Fibroblast of the aortic adventitia (primary cell): ENCODE data around the gene KCNJ15. TPM values are rescaled to one million over a fixed set of nuclear protein-coding genes. Genes with fewer than 3 reads are reported as not detected.

Source experiments
- DNase-seq: peaks from one replicate; pipeline ENCODE4 v3.0.0-alpha.2; 2010; ENCODE audit warnings: low read depth
- H3K4me3 ChIP-seq: 2 replicates; pipeline ENCODE4 v1.5.1; 2011; ENCODE audit warnings: low read depth, mild to moderate bottlenecking, control low read depth, low read length, moderate library complexity
- total RNA-seq: library from RNA; depleted of rRNA; stranded (reverse); fragments of >200 nt; gene quantifications from 2 replicates; pipeline ENCODE4 v1.2.3, GENCODE V29; 2012; ENCODE audit warnings: low replicate concordance
- TF ChIP-seq, protein P1 (sequence below): IDR thresholded peaks from 2 replicates; pipeline ENCODE4 v1.5.1; 2011; ENCODE audit warnings: mild to moderate bottlenecking, low read length, control low read depth, inconsistent platforms; ENCODE audit not compliant: insufficient read depth

The KCNJ15 gene
- total RNA-seq, 1 donor = 0.36 TPM

DNA sequence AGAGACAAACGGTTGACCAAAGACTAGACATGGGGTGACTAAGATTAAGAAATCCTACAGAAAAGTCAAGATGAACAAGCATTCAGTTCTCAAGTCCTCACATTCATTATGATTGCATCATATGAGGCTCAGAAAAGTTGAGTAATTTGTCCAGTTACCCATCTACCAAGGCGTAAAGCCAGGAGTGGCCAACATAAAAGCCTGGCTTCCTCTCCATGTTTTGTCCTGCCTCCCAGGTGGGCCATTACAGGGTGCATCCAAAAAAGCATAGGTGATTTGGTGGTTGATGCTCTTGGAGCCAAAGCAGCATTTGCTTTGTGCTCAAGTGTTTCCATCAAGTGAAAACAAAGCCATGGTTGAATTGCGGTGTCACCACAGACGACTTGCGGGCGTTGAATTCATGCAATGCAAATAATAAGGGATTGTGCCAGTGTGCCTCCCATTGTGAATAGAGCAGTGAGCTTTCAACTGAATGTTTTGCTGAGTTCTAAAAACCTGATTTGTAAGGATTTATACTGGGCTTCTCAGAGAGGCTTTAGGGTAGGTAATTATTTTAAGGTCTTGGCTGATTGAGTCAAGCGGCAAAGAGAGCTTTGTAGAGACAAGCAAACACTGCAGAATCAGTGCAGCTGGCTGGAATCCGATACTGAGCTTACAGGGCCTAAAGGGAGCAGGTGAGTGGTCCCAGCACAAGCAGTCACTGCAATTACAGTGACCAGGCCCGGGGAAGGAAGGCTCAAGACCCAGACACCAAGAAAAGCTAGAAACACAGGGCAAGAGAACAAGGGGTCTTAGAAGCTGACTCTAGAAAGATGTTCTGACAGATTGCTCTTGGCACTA lies 54.1 kb downstream of the KCNJ15 start:
- TF ChIP-seq, protein P1, sequence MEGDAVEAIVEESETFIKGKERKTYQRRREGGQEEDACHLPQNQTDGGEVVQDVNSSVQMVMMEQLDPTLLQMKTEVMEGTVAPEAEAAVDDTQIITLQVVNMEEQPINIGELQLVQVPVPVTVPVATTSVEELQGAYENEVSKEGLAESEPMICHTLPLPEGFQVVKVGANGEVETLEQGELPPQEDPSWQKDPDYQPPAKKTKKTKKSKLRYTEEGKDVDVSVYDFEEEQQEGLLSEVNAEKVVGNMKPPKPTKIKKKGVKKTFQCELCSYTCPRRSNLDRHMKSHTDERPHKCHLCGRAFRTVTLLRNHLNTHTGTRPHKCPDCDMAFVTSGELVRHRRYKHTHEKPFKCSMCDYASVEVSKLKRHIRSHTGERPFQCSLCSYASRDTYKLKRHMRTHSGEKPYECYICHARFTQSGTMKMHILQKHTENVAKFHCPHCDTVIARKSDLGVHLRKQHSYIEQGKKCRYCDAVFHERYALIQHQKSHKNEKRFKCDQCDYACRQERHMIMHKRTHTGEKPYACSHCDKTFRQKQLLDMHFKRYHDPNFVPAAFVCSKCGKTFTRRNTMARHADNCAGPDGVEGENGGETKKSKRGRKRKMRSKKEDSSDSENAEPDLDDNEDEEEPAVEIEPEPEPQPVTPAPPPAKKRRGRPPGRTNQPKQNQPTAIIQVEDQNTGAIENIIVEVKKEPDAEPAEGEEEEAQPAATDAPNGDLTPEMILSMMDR = no peak
- H3K4me3 ChIP-seq = no peak overlapping the region
- peak; percentile 76 for DNase-seq

DNA sequence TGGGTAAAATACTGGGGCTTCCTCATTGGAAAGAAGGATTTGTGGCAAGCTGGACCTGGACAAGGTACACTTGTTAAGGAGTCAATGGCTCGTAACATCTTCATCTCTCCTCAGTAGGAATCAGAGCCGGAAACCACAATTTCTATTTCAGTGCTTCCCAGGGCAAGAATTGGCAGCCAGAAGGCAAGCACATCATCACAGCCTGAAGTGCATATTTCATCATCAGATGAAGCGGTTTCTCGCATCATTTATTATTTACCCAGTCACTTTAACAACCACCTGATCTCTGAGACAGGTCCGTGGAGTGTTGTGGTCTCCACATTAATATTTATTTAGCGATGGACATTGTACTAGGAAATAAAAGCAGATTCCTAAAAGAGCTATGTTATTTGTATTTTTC lies 55.0 kb downstream of the KCNJ15 start:
- H3K4me3 ChIP-seq = no peak overlapping the region
- TF ChIP-seq, protein P1 = no peak
- no peak for DNase-seq

DNA sequence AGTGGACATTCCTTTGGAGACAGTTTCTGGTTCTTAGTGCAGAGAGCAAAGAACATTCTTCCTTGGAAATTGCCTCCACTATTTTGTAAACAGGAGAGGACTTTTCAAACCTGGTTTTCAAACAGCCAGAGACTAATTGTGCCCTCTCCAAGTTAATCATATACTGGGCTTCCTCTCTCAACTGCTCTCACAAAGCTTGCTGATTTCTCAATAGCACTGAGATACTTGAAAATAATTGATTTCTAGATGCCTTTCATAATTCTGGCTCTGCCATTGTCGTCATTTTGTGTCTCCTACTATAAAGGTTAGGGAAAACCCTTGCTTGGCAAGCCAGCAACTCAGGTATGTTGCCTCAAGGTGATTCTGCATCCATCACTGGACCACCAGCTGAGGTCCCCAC lies 56.0 kb downstream of the KCNJ15 start:
- H3K4me3 ChIP-seq = no peak overlapping the region
- no peak for DNase-seq
- TF ChIP-seq, protein P1 = no peak

DNA sequence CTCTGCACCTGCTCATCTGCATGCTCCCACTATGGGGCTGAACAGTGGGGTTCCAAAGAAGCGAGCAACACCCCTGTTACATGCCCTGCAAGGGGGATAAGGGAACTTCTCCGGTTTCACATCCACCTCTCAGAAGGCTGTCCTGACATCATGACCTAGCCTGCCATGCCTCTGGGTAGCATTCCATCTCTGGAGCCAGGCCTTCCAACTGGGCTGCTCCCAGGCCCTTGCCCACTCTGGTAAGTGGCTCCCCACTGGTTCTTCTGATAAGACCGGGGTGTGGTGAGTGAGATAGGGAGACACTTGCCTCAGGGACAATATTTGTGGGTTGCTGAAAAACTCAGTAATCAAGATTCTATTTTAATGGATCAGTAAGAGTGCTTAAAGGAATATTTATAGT lies 57.8 kb downstream of the KCNJ15 start:
- TF ChIP-seq, protein P1 = no peak
- DNase-seq = no peak
- no peak overlapping the region for H3K4me3 ChIP-seq

DNA sequence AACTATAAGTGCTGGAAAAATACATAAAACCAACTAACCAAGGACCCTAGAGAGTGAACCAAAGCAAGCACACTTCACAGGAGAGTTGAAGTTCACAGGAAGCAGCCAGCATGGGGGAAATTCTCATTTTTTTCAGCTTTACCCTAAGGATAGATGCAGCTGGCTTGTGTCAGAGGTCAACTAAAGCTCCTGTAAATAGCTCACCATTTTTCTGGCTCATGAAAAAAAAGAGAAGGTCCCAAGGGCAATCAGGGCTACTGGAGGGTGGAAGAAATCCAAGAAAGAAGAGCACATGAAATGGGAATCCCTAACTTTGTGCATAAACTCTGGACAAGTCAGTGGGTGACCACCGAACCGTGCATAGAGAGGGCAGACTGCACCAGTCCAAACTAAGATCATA lies 58.3 kb downstream of the KCNJ15 start:
- no peak overlapping the region for H3K4me3 ChIP-seq
- DNase-seq = no peak
- TF ChIP-seq, protein P1 = no peak

DNA sequence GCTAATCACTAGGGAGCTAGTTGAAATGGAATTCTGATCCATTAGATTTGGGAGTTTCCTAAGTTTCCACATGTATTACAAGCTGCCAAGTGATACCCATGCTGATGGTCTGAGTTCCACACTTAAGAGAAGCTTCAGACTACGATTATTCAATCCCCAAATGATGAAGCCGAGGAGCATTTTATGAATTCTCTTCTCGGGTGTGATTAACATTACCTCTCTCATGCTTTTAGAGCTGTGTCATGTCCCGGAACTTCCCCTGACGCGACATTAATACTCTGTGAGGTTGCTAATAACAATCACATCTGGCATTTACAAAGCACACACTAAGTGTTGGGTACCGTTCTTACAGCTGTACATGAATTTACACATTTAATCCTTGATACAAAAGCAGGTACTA lies 63.0 kb downstream of the KCNJ15 start:
- peak; percentile 70 for DNase-seq
- TF ChIP-seq, protein P1 = no peak
- no peak overlapping the region for H3K4me3 ChIP-seq
